ENCODE data around the gene RPTOR. TPM values are rescaled to one million over a fixed set of nuclear protein-coding genes. Genes with fewer than 3 reads are reported as not detected.
"Not testable (repeated sequence)": the region's sequence is repeated elsewhere in the genome, so short reads cannot be mapped to it uniquely, and the experiment has no call there.

RPTOR gene
- total RNA-seq, 1 donor from 2014 or later: 53.7 TPM

- Mint-ChIP-seq H3K4me1 (peaks cover 45% of the 10 kb centered on the region), H3K4me3 (no peak overlapping the region), H3K36me3 (peaks cover 21% of the 10 kb centered on the region), H3K9me3 (no peaks in the 10 kb centered on the region), H3K27me3 (ENCODE audit: low read depth) (no peaks in the 10 kb centered on the region), H3K27ac (peak overlapping the region; percentile 26)
- no peak for DNase-seq (ENCODE audit: low spot score in 2 of 2, unreplicated experiment in 2 of 2)
- TF ChIP-seq CTCF (IDR thresholded peaks at IDR 0.05; ENCODE audit: unreplicated experiment): no peak
Observed at GRCh38 chr17:80794281-80795089, 249.8 kb downstream of the RPTOR start.

GRCh38 chr17:80795090-80795580 is 250.5 kb downstream of the RPTOR start:
- H3K9me3 Mint-ChIP-seq: no peaks in the 10 kb centered on the region
- no peak for DNase-seq (ENCODE audit: low spot score in 2 of 2, unreplicated experiment in 2 of 2)
- H3K4me1 Mint-ChIP-seq: peaks cover 40% of the 10 kb centered on the region
- H3K36me3 Mint-ChIP-seq: peaks cover 21% of the 10 kb centered on the region
- H3K4me3 Mint-ChIP-seq: no peak overlapping the region
- H3K27ac Mint-ChIP-seq: peak overlapping the region; percentile 9
- H3K27me3 Mint-ChIP-seq (ENCODE audit: low read depth): no peaks in the 10 kb centered on the region
- no peak for TF ChIP-seq CTCF (IDR thresholded peaks at IDR 0.05; ENCODE audit: unreplicated experiment)

GRCh38 chr17:80795754-80796153 is 251.1 kb downstream of the RPTOR start:
- Mint-ChIP-seq H3K27ac (no peak overlapping the region), H3K4me3 (no peak overlapping the region), H3K4me1 (peaks cover 36% of the 10 kb centered on the region), H3K36me3 (peaks cover 21% of the 10 kb centered on the region), H3K27me3 (ENCODE audit: low read depth) (no peaks in the 10 kb centered on the region), H3K9me3 (no peaks in the 10 kb centered on the region)
- DNase-seq (ENCODE audit: low spot score in 2 of 2, unreplicated experiment in 2 of 2): no peak
- TF ChIP-seq CTCF (IDR thresholded peaks at IDR 0.05; ENCODE audit: unreplicated experiment): no peak

GRCh38 chr17:80796430-80796861 is 251.8 kb downstream of the RPTOR start:
- Mint-ChIP-seq H3K27ac (no peak overlapping the region), H3K36me3 (peaks cover 23% of the 10 kb centered on the region), H3K27me3 (ENCODE audit: low read depth) (no peaks in the 10 kb centered on the region), H3K4me1 (peaks cover 29% of the 10 kb centered on the region), H3K4me3 (no peak overlapping the region), H3K9me3 (no peaks in the 10 kb centered on the region)
- no peak for DNase-seq (ENCODE audit: low spot score in 2 of 2, unreplicated experiment in 2 of 2)
- no peak for TF ChIP-seq CTCF (IDR thresholded peaks at IDR 0.05; ENCODE audit: unreplicated experiment)

- H3K4me1 Mint-ChIP-seq: peaks cover 24% of the 10 kb centered on the region
- H3K27ac Mint-ChIP-seq: not testable (repeated sequence)
Observed at GRCh38 chr17:80797222-80797621, 252.6 kb downstream of the RPTOR start.

More at GRCh38 chr17:80797222-80797621, 252.6 kb downstream of the RPTOR start:
- DNase-seq (ENCODE audit: low spot score in 2 of 2, unreplicated experiment in 2 of 2); H3K4me3 Mint-ChIP-seq; H3K9me3 Mint-ChIP-seq; H3K27me3 Mint-ChIP-seq (ENCODE audit: low read depth): not testable (repeated sequence)
- H3K36me3 Mint-ChIP-seq: peaks cover 24% of the 10 kb centered on the region

Measured in mesothelial cell of epicardium (in vitro differentiated cells).